ENCODE data around the gene SLC12A4. TPM values are rescaled to one million over a fixed set of nuclear protein-coding genes. Genes with fewer than 3 reads are reported as not detected.
A peak's percentile ranks its signal among the peaks of the same experiment; 100 is the strongest.

SLC12A4 gene
- total RNA-seq, 1 donor from 2014 or later, result 8.8 TPM

GRCh38 chr16:67930191-67930590 lies 38.2 kb downstream of the SLC12A4 start:
- Mint-ChIP-seq H3K4me3 (no peak overlapping the region), H3K27ac (no peak overlapping the region), H3K36me3 (peaks cover 5% of the 10 kb centered on the region), H3K9me3 (no peaks in the 10 kb centered on the region), H3K4me1 (peaks cover 11% of the 10 kb centered on the region), H3K27me3 (ENCODE audit: insufficient read depth, low read depth) (peaks cover 10% of the 10 kb centered on the region)
- Histone ChIP-seq H4K20me1 (ENCODE audit: low read depth) (peaks cover 36% of the 10 kb centered on the region), H3K4me2 (no peak overlapping the region), H3K27ac (no peak overlapping the region), H3K9ac (no peak overlapping the region), H3K4me1 (peaks cover 5% of the 10 kb centered on the region), H3K36me3 (no peaks in the 10 kb centered on the region), H3F3A (ENCODE audit: low read depth) (peaks cover 7% of the 10 kb centered on the region), H3K79me2 (ENCODE audit: low read depth) (no peaks in the 10 kb centered on the region), H2AFZ (replicated peaks) (no peak overlapping the region), H3K4me3 (no peak overlapping the region), H3K27me3 (no peaks in the 10 kb centered on the region), H3K9me3 (ENCODE audit: low read depth) (no peaks in the 10 kb centered on the region)
- DNase-seq (ENCODE audit: low spot score), result no peak
- no peak for TF ChIP-seq EZH2 (IDR thresholded peaks at IDR 0.05)
- TF ChIP-seq, protein P1, sequence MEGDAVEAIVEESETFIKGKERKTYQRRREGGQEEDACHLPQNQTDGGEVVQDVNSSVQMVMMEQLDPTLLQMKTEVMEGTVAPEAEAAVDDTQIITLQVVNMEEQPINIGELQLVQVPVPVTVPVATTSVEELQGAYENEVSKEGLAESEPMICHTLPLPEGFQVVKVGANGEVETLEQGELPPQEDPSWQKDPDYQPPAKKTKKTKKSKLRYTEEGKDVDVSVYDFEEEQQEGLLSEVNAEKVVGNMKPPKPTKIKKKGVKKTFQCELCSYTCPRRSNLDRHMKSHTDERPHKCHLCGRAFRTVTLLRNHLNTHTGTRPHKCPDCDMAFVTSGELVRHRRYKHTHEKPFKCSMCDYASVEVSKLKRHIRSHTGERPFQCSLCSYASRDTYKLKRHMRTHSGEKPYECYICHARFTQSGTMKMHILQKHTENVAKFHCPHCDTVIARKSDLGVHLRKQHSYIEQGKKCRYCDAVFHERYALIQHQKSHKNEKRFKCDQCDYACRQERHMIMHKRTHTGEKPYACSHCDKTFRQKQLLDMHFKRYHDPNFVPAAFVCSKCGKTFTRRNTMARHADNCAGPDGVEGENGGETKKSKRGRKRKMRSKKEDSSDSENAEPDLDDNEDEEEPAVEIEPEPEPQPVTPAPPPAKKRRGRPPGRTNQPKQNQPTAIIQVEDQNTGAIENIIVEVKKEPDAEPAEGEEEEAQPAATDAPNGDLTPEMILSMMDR (IDR thresholded peaks at IDR 0.05), result no peak
- no peak for TF ChIP-seq EZH2phosphoT487 (IDR thresholded peaks at IDR 0.05)

DNA sequence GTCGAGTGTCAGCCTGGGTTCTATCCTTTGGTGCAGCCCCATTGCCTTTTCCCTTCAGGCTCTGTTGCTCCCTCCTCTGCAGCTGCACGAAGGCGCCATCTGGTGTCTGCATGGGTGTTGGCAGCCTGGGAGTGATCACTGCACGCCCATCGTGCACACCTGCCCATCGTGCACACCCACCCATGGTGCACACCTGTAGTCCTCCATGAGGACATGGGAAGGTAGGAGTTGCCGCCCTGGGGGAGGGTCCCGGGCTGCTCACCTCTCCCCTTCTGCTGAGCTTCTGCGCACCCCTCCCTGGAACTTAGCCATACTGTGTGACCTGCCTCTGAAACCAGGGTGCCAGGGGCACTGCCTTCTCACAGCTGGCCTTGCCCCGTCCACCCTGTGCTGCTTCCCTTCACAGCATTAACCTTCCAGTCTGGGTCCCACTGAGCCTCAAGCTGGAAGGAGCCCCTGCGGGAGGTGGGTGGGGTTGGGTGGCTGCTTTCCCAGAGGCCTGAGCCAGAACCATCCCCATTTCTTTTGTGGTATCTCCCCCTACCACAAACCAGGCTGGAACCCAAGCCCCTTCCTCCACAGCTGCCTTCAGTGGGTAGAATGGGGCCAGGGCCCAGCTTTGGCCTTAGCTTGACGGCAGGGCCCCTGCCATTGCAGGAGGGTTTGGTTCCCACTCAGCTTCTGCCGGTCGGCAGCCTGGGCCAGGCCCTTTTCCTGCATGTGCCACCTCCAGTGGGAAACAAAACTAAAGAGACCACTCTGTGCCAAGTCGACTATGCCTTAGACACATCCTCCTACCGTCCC lies 39.7 kb downstream of the SLC12A4 start:
- H3F3A ChIP-seq (ENCODE audit: low read depth), result no peaks in the 10 kb centered on the region
- Mint-ChIP-seq H3K27me3 (ENCODE audit: insufficient read depth, low read depth) (peaks cover 8% of the 10 kb centered on the region), H3K4me3 (no peak overlapping the region), H3K36me3 (peaks cover 5% of the 10 kb centered on the region), H3K9me3 (no peaks in the 10 kb centered on the region), H3K4me1 (no peaks in the 10 kb centered on the region), H3K27ac (no peak overlapping the region)
- H4K20me1 ChIP-seq (ENCODE audit: low read depth), result peaks cover 38% of the 10 kb centered on the region
- H3K36me3 ChIP-seq, result no peaks in the 10 kb centered on the region
- H3K9ac ChIP-seq, result no peak overlapping the region
- TF ChIP-seq EZH2phosphoT487 (IDR thresholded peaks at IDR 0.05), result no peak
- TF ChIP-seq, protein P1 (IDR thresholded peaks at IDR 0.05), result peak; percentile 80
- TF ChIP-seq EZH2 (IDR thresholded peaks at IDR 0.05), result no peak
- H3K27ac ChIP-seq, result no peak overlapping the region
- H3K9me3 ChIP-seq (ENCODE audit: low read depth), result no peaks in the 10 kb centered on the region
- H3K27me3 ChIP-seq, result no peaks in the 10 kb centered on the region
- DNase-seq (ENCODE audit: low spot score), result peak; percentile 79
- no peaks in the 10 kb centered on the region for H3K4me1 ChIP-seq
- H3K4me3 ChIP-seq, result no peak overlapping the region
- H3K79me2 ChIP-seq (ENCODE audit: low read depth), result no peaks in the 10 kb centered on the region
- H2AFZ ChIP-seq (replicated peaks), result no peak overlapping the region
- H3K4me2 ChIP-seq, result no peak overlapping the region

GRCh38 chr16:67928147-67928546 lies 40.3 kb downstream of the SLC12A4 start:
- Histone ChIP-seq H3F3A (ENCODE audit: low read depth) (no peaks in the 10 kb centered on the region), H3K27me3 (no peaks in the 10 kb centered on the region), H3K9ac (no peak overlapping the region), H4K20me1 (ENCODE audit: low read depth) (peaks cover 44% of the 10 kb centered on the region), H2AFZ (replicated peaks) (no peak overlapping the region), H3K4me2 (no peak overlapping the region), H3K79me2 (ENCODE audit: low read depth) (no peaks in the 10 kb centered on the region), H3K4me1 (no peaks in the 10 kb centered on the region), H3K9me3 (ENCODE audit: low read depth) (no peaks in the 10 kb centered on the region), H3K27ac (no peak overlapping the region), H3K36me3 (no peaks in the 10 kb centered on the region), H3K4me3 (no peak overlapping the region)
- Mint-ChIP-seq H3K9me3 (no peaks in the 10 kb centered on the region), H3K36me3 (peaks cover 5% of the 10 kb centered on the region), H3K27me3 (ENCODE audit: insufficient read depth, low read depth) (peaks cover 8% of the 10 kb centered on the region), H3K27ac (no peak overlapping the region), H3K4me1 (no peaks in the 10 kb centered on the region), H3K4me3 (peak overlapping the region; percentile 64)
- no peak for DNase-seq (ENCODE audit: low spot score)
- TF ChIP-seq EZH2phosphoT487 (IDR thresholded peaks at IDR 0.05) (no peak), EZH2 (IDR thresholded peaks at IDR 0.05) (no peak)
- TF ChIP-seq, protein P1 (IDR thresholded peaks at IDR 0.05), result no peak

Measured in neural progenitor cell (in vitro differentiated cells).